Stimulated activated naive CD8-positive, alpha-beta T cell treated with anti-CD3 and anti-CD28 coated beads, Interleukin-15, amount 100 ng/mL, for 72 hours (primary cell): Measurements from ENCODE around the gene ZCCHC2.
A peak's percentile ranks its signal among the peaks of the same experiment; 100 is the strongest.

Experiments
- ATAC-seq: fragments of 150-1000 bp; cut with Tn5 transposase; 2 replicates; pipeline ENCODE4 v1.10.0; 2021; ENCODE audit warnings: mild to moderate bottlenecking, moderate library complexity
- DNase-seq, 2 donors: peaks; one replicate each; pipeline ENCODE4 v3.0.0; 2021 to 2022
- H3K27ac Mint-ChIP-seq, 2 donors: one replicate each; pipeline ENCODE4 v1.8.0; 2022; ENCODE audit warnings: mild to moderate bottlenecking in 2 of 2, mixed read lengths in 2 of 2, moderate library complexity in 2 of 2
- H3K27me3 Mint-ChIP-seq: one replicate; pipeline ENCODE4 v1.8.0; 2022; ENCODE audit warnings: mixed read lengths
- H3K4me1 Mint-ChIP-seq: one replicate; pipeline ENCODE4 v1.8.0; 2022; ENCODE audit warnings: mild to moderate bottlenecking, mixed read lengths
- H3K4me3 Mint-ChIP-seq, 2 donors: one replicate each; pipeline ENCODE4 v1.8.0; 2022; ENCODE audit warnings: mild to moderate bottlenecking in 2 of 2, mixed read lengths in 2 of 2, moderate library complexity in 1 of 2
- H3K9me3 Mint-ChIP-seq, 2 donors: one replicate each; pipeline ENCODE4 v1.8.0; 2022; ENCODE audit warnings: mixed read lengths in 2 of 2

The ZCCHC2 gene

GRCh38 chr18:62545098-62545497, 22.3 kb downstream of the ZCCHC2 start:
- Mint-ChIP-seq H3K4me3 (no peak overlapping the region), H3K9me3 (no peaks in the 10 kb centered on the region), H3K27me3 (no peaks in the 10 kb centered on the region), H3K4me1 (no peaks in the 10 kb centered on the region), H3K27ac (no peak overlapping the region)
- DNase-seq (no peak), ATAC-seq (no peak)

- Mint-ChIP-seq H3K27me3 (no peaks in the 10 kb centered on the region), H3K27ac (no peak overlapping the region), H3K4me3 (no peak overlapping the region), H3K4me1 (peaks cover 23% of the 10 kb centered on the region), H3K9me3 (no peaks in the 10 kb centered on the region)
- DNase-seq (no peak), ATAC-seq (no peak)
Measured at GRCh38 chr18:62549755-62550154, 26.9 kb downstream of the ZCCHC2 start.

GRCh38 chr18:62550746-62551145, 27.9 kb downstream of the ZCCHC2 start:
- ATAC-seq (no peak), DNase-seq (no peak)
- no peaks in the 10 kb centered on the region for H3K9me3 Mint-ChIP-seq
- H3K4me3 Mint-ChIP-seq, result no peak overlapping the region
- no peaks in the 10 kb centered on the region for H3K27me3 Mint-ChIP-seq
- no peak overlapping the region for H3K27ac Mint-ChIP-seq
- peaks cover 23% of the 10 kb centered on the region for H3K4me1 Mint-ChIP-seq

- Mint-ChIP-seq H3K4me1 (peaks cover 23% of the 10 kb centered on the region), H3K27ac (no peak overlapping the region), H3K27me3 (no peaks in the 10 kb centered on the region), H3K4me3 (no peak overlapping the region), H3K9me3 (no peaks in the 10 kb centered on the region)
- DNase-seq (no peak), ATAC-seq (no peak)
Measured at GRCh38 chr18:62551972-62552513, 29.2 kb downstream of the ZCCHC2 start.

- Mint-ChIP-seq H3K9me3 (no peaks in the 10 kb centered on the region), H3K27me3 (no peaks in the 10 kb centered on the region), H3K4me1 (peaks cover 23% of the 10 kb centered on the region), H3K4me3 (no peak overlapping the region), H3K27ac (no peak overlapping the region)
- DNase-seq, result no peak
- ATAC-seq, result no peak
Measured at GRCh38 chr18:62554061-62554815, 31.4 kb downstream of the ZCCHC2 start.

GRCh38 chr18:62555135-62555534, 32.3 kb downstream of the ZCCHC2 start:
- Mint-ChIP-seq H3K27me3 (no peaks in the 10 kb centered on the region), H3K4me1 (peaks cover 23% of the 10 kb centered on the region), H3K4me3 (no peak overlapping the region), H3K27ac (no peak overlapping the region), H3K9me3 (no peaks in the 10 kb centered on the region)
- ATAC-seq (no peak), DNase-seq (no peak)

- Mint-ChIP-seq H3K27me3 (no peaks in the 10 kb centered on the region), H3K4me3 (no peak overlapping the region), H3K9me3 (no peaks in the 10 kb centered on the region), H3K27ac (peak overlapping the region in 1 of 2 donors; percentile 17), H3K4me1 (peaks cover 23% of the 10 kb centered on the region)
- ATAC-seq, result no peak
- no peak for DNase-seq
Measured at GRCh38 chr18:62556397-62556796, 33.6 kb downstream of the ZCCHC2 start.

GRCh38 chr18:62558015-62558663, 35.3 kb downstream of the ZCCHC2 start:
- Mint-ChIP-seq H3K4me1 (peaks cover 14% of the 10 kb centered on the region), H3K9me3 (no peaks in the 10 kb centered on the region), H3K4me3 (no peak overlapping the region), H3K27me3 (no peaks in the 10 kb centered on the region), H3K27ac (no peak overlapping the region)
- no peak for DNase-seq
- ATAC-seq, result no peak

- H3K27me3 Mint-ChIP-seq, result no peaks in the 10 kb centered on the region
- H3K4me3 Mint-ChIP-seq, result no peak overlapping the region
- ATAC-seq, result no peak
- H3K4me1 Mint-ChIP-seq, result no peaks in the 10 kb centered on the region
- no peak overlapping the region for H3K27ac Mint-ChIP-seq
- H3K9me3 Mint-ChIP-seq, result no peaks in the 10 kb centered on the region
- DNase-seq, result no peak
Measured at GRCh38 chr18:62564044-62564443, 41.2 kb downstream of the ZCCHC2 start.

- Mint-ChIP-seq H3K27me3 (no peaks in the 10 kb centered on the region), H3K9me3 (no peaks in the 10 kb centered on the region), H3K4me1 (peaks cover 4% of the 10 kb centered on the region), H3K4me3 (no peak overlapping the region), H3K27ac (no peak overlapping the region)
- no peak for ATAC-seq
- DNase-seq, result no peak
Measured at GRCh38 chr18:62566199-62566598, 43.4 kb downstream of the ZCCHC2 start.

GRCh38 chr18:62566818-62567217, 44.0 kb downstream of the ZCCHC2 start:
- Mint-ChIP-seq H3K9me3 (no peaks in the 10 kb centered on the region), H3K27me3 (no peaks in the 10 kb centered on the region), H3K4me1 (peaks cover 7% of the 10 kb centered on the region), H3K4me3 (no peak overlapping the region), H3K27ac (no peak overlapping the region)
- ATAC-seq (no peak), DNase-seq (no peak)

- Mint-ChIP-seq H3K4me1 (peaks cover 15% of the 10 kb centered on the region), H3K27me3 (no peaks in the 10 kb centered on the region), H3K9me3 (no peaks in the 10 kb centered on the region), H3K4me3 (no peak overlapping the region), H3K27ac (no peak overlapping the region)
- DNase-seq (no peak), ATAC-seq (no peak)
Measured at GRCh38 chr18:62569081-62569655, 46.3 kb downstream of the ZCCHC2 start.

- no peak for ATAC-seq
- H3K27ac Mint-ChIP-seq, result peak overlapping the region in 1 of 2 donors; percentile 34
Measured at GRCh38 chr18:62571037-62571436, 48.2 kb downstream of the ZCCHC2 start.

GRCh38 chr18:62571648-62572047, 48.8 kb downstream of the ZCCHC2 start:
- no peak for DNase-seq
- H3K4me1 Mint-ChIP-seq, result peaks cover 21% of the 10 kb centered on the region
- H3K27me3 Mint-ChIP-seq, result no peaks in the 10 kb centered on the region
- H3K9me3 Mint-ChIP-seq, result no peaks in the 10 kb centered on the region
- no peak overlapping the region for H3K4me3 Mint-ChIP-seq
- peak overlapping the region in 1 of 2 donors; percentile 34 for H3K27ac Mint-ChIP-seq
- ATAC-seq, result peak; percentile 76

More at GRCh38 chr18:62571037-62571436, 48.2 kb downstream of the ZCCHC2 start:
- Mint-ChIP-seq H3K4me1 (peaks cover 20% of the 10 kb centered on the region), H3K9me3 (no peaks in the 10 kb centered on the region), H3K4me3 (no peak overlapping the region), H3K27me3 (no peaks in the 10 kb centered on the region)
- DNase-seq, result no peak

GRCh38 chr18:62572456-62572855, 49.6 kb downstream of the ZCCHC2 start:
- Mint-ChIP-seq H3K9me3 (no peaks in the 10 kb centered on the region), H3K27me3 (no peaks in the 10 kb centered on the region), H3K4me1 (peaks cover 29% of the 10 kb centered on the region), H3K4me3 (no peak overlapping the region), H3K27ac (peak overlapping the region in 1 of 2 donors; percentile 41)
- DNase-seq (no peak), ATAC-seq (no peak)

GRCh38 chr18:62574776-62575175, 52.0 kb downstream of the ZCCHC2 start:
- Mint-ChIP-seq H3K4me3 (no peak overlapping the region), H3K4me1 (peaks cover 34% of the 10 kb centered on the region), H3K9me3 (no peaks in the 10 kb centered on the region), H3K27me3 (no peaks in the 10 kb centered on the region), H3K27ac (no peak overlapping the region)
- DNase-seq (no peak), ATAC-seq (no peak)
